ENCODE measurements around the gene PEX1.
"Not testable (repeated sequence)": the region's sequence is repeated elsewhere in the genome, so short reads cannot be mapped to it uniquely, and the experiment has no call there.

The PEX1 gene

GRCh38 chr7:92461027-92462003 lies 67.0 kb downstream of the PEX1 start:
- in situ Hi-C loops (cut with MboI; ENCODE audit: low sequenced_read_pairs) = no loop called here

- in situ Hi-C loops (cut with MboI; ENCODE audit: low sequenced_read_pairs) = no loop called here
Measured at GRCh38 chr7:92460510-92460909, 67.8 kb downstream of the PEX1 start.

- in situ Hi-C loops (cut with MboI; ENCODE audit: low sequenced_read_pairs) = no loop called here
Measured at GRCh38 chr7:92460109-92460508, 68.2 kb downstream of the PEX1 start.

GRCh38 chr7:92456236-92456635 lies 72.1 kb downstream of the PEX1 start:
- in situ Hi-C loops (cut with MboI; ENCODE audit: low sequenced_read_pairs) = no loop called here

GRCh38 chr7:92451645-92452044 lies 76.7 kb downstream of the PEX1 start:
- in situ Hi-C loops (cut with MboI; ENCODE audit: low sequenced_read_pairs) = no loop called here

GRCh38 chr7:92448205-92448747 lies 80.0 kb downstream of the PEX1 start:
- in situ Hi-C loops (cut with MboI; ENCODE audit: low sequenced_read_pairs) = no loop called here

GRCh38 chr7:92447345-92448204 lies 80.7 kb downstream of the PEX1 start, which contains the start of gene GATAD1:
GATAD1 (plus strand) TSS chr7:92447482; CDS start chr7:92447730, 248 bp downstream.
- in situ Hi-C loops (cut with MboI; ENCODE audit: low sequenced_read_pairs) = no loop called here

GRCh38 chr7:92446869-92447344 lies 81.4 kb downstream of the PEX1 start:
- in situ Hi-C loops (cut with MboI; ENCODE audit: low sequenced_read_pairs) = no loop called here

- in situ Hi-C loops (cut with MboI; ENCODE audit: low sequenced_read_pairs) = not testable (repeated sequence)
Measured at GRCh38 chr7:92442720-92443119, 85.6 kb downstream of the PEX1 start.

- in situ Hi-C loops (cut with MboI; ENCODE audit: low sequenced_read_pairs) = no loop called here
Measured at GRCh38 chr7:92437956-92438491, 90.3 kb downstream of the PEX1 start.

Data from HL-60/S4 treated with retinoic acid at 250 ng/mL for 4 days and 3 days (cell line).